Duodenal mucosa (tissue), 2 donors: ENCODE results near the gene SYNJ1.
"Not testable (repeated sequence)": the region's sequence is repeated elsewhere in the genome, so short reads cannot be mapped to it uniquely, and the experiment has no call there.

Source experiments
- H3K27ac ChIP-seq: one replicate; pipeline ENCODE4 v1.7.0; 2013; ENCODE audit warnings: low read depth, low read length
- H3K27me3 ChIP-seq, 2 donors: one replicate each; pipeline ENCODE4 v1.7.0; 2013; ENCODE audit warnings: low read length in 2 of 2, control low read depth in 1 of 2; ENCODE audit not compliant: insufficient read depth in 2 of 2, control insufficient read depth in 1 of 2
- H3K36me3 ChIP-seq, 2 donors: one replicate each; pipeline ENCODE4 v1.7.0; 2013; ENCODE audit warnings: low read length in 2 of 2, control low read depth in 1 of 2; ENCODE audit not compliant: insufficient read depth in 2 of 2, control insufficient read depth in 1 of 2
- H3K4me1 ChIP-seq, 2 donors: one replicate each; pipeline ENCODE4 v1.7.0; 2013; ENCODE audit warnings: low read length in 2 of 2, control low read depth in 1 of 2; ENCODE audit not compliant: insufficient read depth in 2 of 2, control insufficient read depth in 1 of 2
- H3K4me3 ChIP-seq, 2 donors: one replicate each; pipeline ENCODE4 v1.7.0; 2013; ENCODE audit warnings: low read length in 2 of 2, low read depth in 1 of 2
- H3K9ac ChIP-seq, 2 donors: one replicate each; pipeline ENCODE4 v1.7.0; 2013; ENCODE audit warnings: low read length in 2 of 2, low read depth in 1 of 2
- H3K9me3 ChIP-seq, 2 donors: one replicate each; pipeline ENCODE4 v1.7.0; 2013; ENCODE audit warnings: low read length in 2 of 2, control low read depth in 1 of 2; ENCODE audit not compliant: control insufficient read depth in 1 of 2

Gene SYNJ1

GRCh38 chr21:32705139-32705538 is 22.7 kb downstream of the SYNJ1 start:
- Histone ChIP-seq H3K4me3 (no peak overlapping the region), H3K9me3 (no peaks in the 10 kb centered on the region), H3K27me3 (no peaks in the 10 kb centered on the region), H3K27ac (no peak overlapping the region), H3K9ac (no peak overlapping the region), H3K4me1 (peaks cover 4 to 8% of the 10 kb centered on the region in 2 donors), H3K36me3 (peaks cover 0 to 4% of the 10 kb centered on the region in 2 donors)

DNA sequence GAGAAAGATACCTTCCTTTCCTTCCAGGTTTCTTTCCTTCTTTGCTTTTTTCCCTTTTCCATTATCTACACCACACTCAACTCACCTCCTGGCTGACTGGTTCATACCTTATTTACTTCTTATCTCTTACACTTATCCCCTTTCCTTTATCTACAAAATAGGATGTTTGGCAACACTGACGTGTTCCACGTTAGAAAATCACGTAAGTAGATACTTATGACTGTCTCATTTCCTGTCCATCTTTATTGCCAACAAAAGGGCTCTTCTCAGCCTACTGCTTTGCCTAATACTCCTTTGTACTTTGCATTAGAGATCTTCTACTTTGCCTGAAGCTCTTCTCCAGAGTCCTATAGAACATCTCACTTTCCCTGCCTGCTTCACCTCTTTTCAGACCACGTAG is 25.1 kb downstream of the SYNJ1 start:
- H3K9me3 ChIP-seq: no peaks in the 10 kb centered on the region
- H3K4me3 ChIP-seq: no peak overlapping the region
- H3K4me1 ChIP-seq: peaks cover 22 to 29% of the 10 kb centered on the region in 2 donors
- H3K27me3 ChIP-seq: no peaks in the 10 kb centered on the region
- H3K9ac ChIP-seq: no peak overlapping the region
- H3K36me3 ChIP-seq: peaks cover 4 to 11% of the 10 kb centered on the region in 2 donors
- H3K27ac ChIP-seq: no peak overlapping the region

GRCh38 chr21:32698971-32699693 is 28.7 kb downstream of the SYNJ1 start:
- Histone ChIP-seq H3K4me1 (peaks cover 22 to 30% of the 10 kb centered on the region in 2 donors), H3K27me3 (no peaks in the 10 kb centered on the region), H3K9me3 (no peaks in the 10 kb centered on the region), H3K36me3 (peaks cover 4 to 6% of the 10 kb centered on the region in 2 donors), H3K9ac (no peak overlapping the region), H3K27ac (no peak overlapping the region), H3K4me3 (no peak overlapping the region)

- Histone ChIP-seq H3K9me3 (no peaks in the 10 kb centered on the region), H3K36me3 (peaks cover 4 to 6% of the 10 kb centered on the region in 2 donors), H3K27ac (no peak overlapping the region), H3K9ac (no peak overlapping the region), H3K27me3 (no peaks in the 10 kb centered on the region), H3K4me1 (peaks cover 22 to 30% of the 10 kb centered on the region in 2 donors), H3K4me3 (no peak overlapping the region)
Measured at GRCh38 chr21:32698286-32698685, 29.5 kb downstream of the SYNJ1 start.

DNA sequence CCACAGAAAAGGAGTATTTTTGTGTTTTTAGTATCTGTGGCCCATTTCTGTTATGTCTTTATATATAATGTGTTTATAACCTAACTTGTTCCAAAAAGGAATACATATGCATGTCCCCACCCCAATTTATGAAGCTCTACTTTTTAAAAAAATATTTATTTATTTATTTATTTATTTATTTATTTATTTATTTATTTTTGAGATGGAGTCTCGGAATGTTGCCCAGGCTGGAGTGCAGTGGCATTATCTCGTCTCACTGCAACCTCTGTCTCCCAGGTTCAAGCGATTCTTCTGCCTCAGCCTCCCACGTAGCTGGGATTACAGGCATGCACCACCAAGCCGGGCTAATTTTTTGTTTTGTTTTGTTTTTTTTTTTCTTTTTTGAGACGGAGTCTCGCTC is 32.3 kb downstream of the SYNJ1 start:
- not testable (repeated sequence) for H3K9me3 ChIP-seq, H3K27ac ChIP-seq, H3K9ac ChIP-seq, H3K4me3 ChIP-seq, H3K27me3 ChIP-seq
- Histone ChIP-seq H3K36me3 (peaks cover 8 to 12% of the 10 kb centered on the region in 2 donors), H3K4me1 (peaks cover 18 to 21% of the 10 kb centered on the region in 2 donors)

- Histone ChIP-seq H3K27me3 (no peaks in the 10 kb centered on the region), H3K27ac (no peak overlapping the region), H3K9me3 (no peaks in the 10 kb centered on the region), H3K36me3 (peaks cover 5 to 9% of the 10 kb centered on the region in 2 donors), H3K9ac (no peak overlapping the region), H3K4me3 (no peak overlapping the region), H3K4me1 (peaks cover 7 to 9% of the 10 kb centered on the region in 2 donors)
Measured at GRCh38 chr21:32693581-32693980, 34.2 kb downstream of the SYNJ1 start.

GRCh38 chr21:32690085-32690484 is 37.7 kb downstream of the SYNJ1 start:
- Histone ChIP-seq H3K36me3 (peaks cover 5 to 19% of the 10 kb centered on the region in 2 donors), H3K27ac (no peak overlapping the region), H3K9ac (no peak overlapping the region), H3K4me1 (no peaks in the 10 kb centered on the region), H3K9me3 (no peaks in the 10 kb centered on the region), H3K27me3 (no peaks in the 10 kb centered on the region), H3K4me3 (no peak overlapping the region)

DNA sequence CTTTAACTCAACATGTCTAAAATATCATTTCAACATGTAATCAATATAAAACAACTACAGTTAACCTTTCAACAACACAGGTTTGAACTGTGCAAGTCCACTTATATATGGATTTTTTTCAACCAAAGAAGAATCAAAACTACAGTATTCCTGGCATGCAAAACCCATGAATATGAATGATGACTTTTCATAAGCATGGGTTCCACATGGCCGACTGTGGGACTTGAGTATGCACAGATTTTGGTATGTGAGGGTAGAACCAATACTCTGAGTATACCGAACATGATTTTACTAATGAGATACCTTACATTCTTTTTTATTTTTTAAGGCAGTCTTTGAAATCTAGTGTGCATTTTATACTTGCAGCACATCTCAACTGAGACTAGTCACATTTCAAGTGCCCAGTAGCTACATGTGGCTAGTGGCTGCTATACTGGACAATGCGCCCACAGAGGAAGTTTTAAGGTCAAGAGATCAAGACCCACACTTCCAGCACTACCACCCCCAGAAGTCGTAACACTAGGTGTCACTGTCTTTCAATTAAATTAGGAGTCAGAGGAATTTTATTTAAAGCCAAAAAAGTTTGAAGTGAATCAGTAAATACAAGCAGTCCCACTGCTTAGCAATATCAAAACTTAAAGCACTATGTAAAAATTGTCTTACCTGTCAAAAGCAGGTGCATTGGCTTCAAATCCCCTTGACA is 40.0 kb downstream of the SYNJ1 start:
- H3K27me3 ChIP-seq: no peaks in the 10 kb centered on the region

DNA sequence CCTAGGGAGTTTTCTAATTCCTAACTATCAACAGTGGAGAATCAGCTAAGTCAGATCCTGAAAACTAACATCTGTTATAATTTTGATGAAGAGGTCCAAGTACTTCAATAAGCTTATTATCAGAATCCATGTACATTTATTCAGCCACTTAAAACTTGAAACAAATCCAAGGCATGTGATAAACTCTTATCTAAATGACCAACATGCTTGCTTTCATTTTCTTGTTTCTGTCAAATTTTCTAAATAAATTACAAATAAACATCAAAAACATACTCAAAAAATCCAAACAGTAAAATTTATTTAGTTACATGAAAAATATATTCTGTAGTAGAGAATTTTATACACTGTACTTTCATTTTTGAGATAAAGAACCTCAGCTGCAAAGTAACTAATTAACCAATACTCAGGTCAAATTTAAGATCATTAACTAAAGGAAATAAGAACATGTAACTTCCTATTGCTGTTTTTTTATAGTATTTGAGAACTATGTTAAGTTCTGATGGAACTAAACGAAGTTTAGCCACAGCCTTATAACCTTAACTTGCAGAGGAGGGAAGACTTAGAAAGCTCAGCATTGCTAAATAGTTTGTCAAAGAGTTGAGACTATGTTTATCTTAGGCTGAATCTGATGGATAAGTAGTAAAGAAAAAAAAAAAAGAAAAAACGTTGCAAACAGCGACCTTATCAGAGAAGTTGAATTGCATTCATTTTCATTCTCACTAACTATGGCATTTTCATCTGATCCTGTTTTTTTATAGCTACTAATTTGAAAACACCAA is 44.9 kb downstream of the SYNJ1 start:
- H3K27me3 ChIP-seq: no peaks in the 10 kb centered on the region
- no peak overlapping the region for H3K27ac ChIP-seq
- peaks cover 0 to 10% of the 10 kb centered on the region in 2 donors for H3K36me3 ChIP-seq
- no peaks in the 10 kb centered on the region for H3K9me3 ChIP-seq
- peak overlapping the region; percentile 48 to 56 for H3K4me3 ChIP-seq
- H3K9ac ChIP-seq: no peak overlapping the region
- H3K4me1 ChIP-seq: peaks cover 0 to 8% of the 10 kb centered on the region in 2 donors

More for the DNA sequence above, 40.0 kb downstream of the SYNJ1 start:
- Histone ChIP-seq H3K9ac (no peak overlapping the region), H3K9me3 (no peaks in the 10 kb centered on the region), H3K27ac (no peak overlapping the region), H3K4me1 (peaks cover 0 to under 1% of the 10 kb centered on the region in 2 donors), H3K36me3 (peaks cover 5 to 17% of the 10 kb centered on the region in 2 donors), H3K4me3 (no peak overlapping the region)

- no peak overlapping the region for H3K4me3 ChIP-seq
- H3K36me3 ChIP-seq: peaks cover 11% of the 10 kb centered on the region in 2 donors
- H3K27ac ChIP-seq: no peak overlapping the region
- H3K27me3 ChIP-seq: no peaks in the 10 kb centered on the region
- H3K4me1 ChIP-seq: peaks cover 0 to 7% of the 10 kb centered on the region in 2 donors
- no peaks in the 10 kb centered on the region for H3K9me3 ChIP-seq
- no peak overlapping the region for H3K9ac ChIP-seq
Measured at GRCh38 chr21:32674731-32675130, 53.1 kb downstream of the SYNJ1 start.
